Testis (tissue), 2 donors: Measurements from ENCODE around the gene PROC.

Experiments used
- CTCF ChIP-seq, 3 experiments: fragments of 450-650 bp in 2 of 3; fragments of 200-600 bp in 1 of 3; sonication (generic) in 1 of 3; IDR thresholded peaks; one replicate each; pipeline ENCODE4 v1.5.1; 2016 to 2019; ENCODE audit warnings: antibody characterized with exemption in 3 of 3, mild to moderate bottlenecking in 2 of 3, moderate library complexity in 1 of 3
- POLR2A ChIP-seq: fragments of 450-650 bp; IDR thresholded peaks from one replicate; pipeline ENCODE4 v1.6.1; 2017; ENCODE audit warnings: antibody characterized with exemption, mild to moderate bottlenecking, moderate library complexity

- TF ChIP-seq CTCF (IDR thresholded peaks at IDR 0.05): no peak
- no peak for TF ChIP-seq POLR2A
Measured at GRCh38 chr2:127469051-127469450, 50.8 kb downstream of the PROC start.
